HCT116 (cell line): ENCODE data around the gene FAM83D. TPM values are rescaled to one million over a fixed set of nuclear protein-coding genes. Genes with fewer than 3 reads are reported as not detected.

Source experiments
- ATAC-seq: fragments of 200-7000 bp; cut with Tn5 transposase; 2 replicates; pipeline ENCODE4 v1.9.1; 2020; ENCODE audit warnings: mild to moderate bottlenecking, moderate library complexity
- BruUV-seq: library from RNA; stranded (reverse); fragments of 400-500 nt; replicated peaks from 2 replicates; lab custom pipeline; 2021; lab: Mats Ljungman, UMichigan
- CTCF ChIA-PET: fragments of 300-600 bp; sonication (Branson Sonifier 250); formaldehyde crosslinking; loops from one replicate; lab custom pipeline; 2021; ENCODE audit warnings: antibody characterized with exemption; lab: Charles Lee
- POLR2A ChIA-PET: fragments of 300-600, 350-600 bp; sonication (Branson Sonifier 250); formaldehyde crosslinking; loops from one replicate; lab custom pipeline; 2021; ENCODE audit warnings: antibody characterized with exemption; lab: Charles Lee
- RAD21 ChIA-PET, 2 experiments: fragments of 300-600 bp; sonication (Branson Sonifier 250); formaldehyde crosslinking; loops; one replicate each; lab custom pipeline; 2023; ENCODE audit warnings: low total read pairs in 2 of 2; ENCODE audit not compliant: uncharacterized antibody in 2 of 2, unreplicated experiment in 2 of 2, low non-redundant PET in 1 of 2; lab: Charles Lee
- DNase-seq: peaks from one replicate; pipeline ENCODE4 v3.0.0-alpha.2; 2010; ENCODE audit warnings: low read depth, low spot score
- H2AFZ ChIP-seq: fragments of 200-600 bp; shearing (Covaris generic), sonication (generic); 2 replicates; pipeline ENCODE4 v1.6.1; 2017; ENCODE audit warnings: low read depth, mixed run types, mixed read lengths, antibody characterized with exemption, low read length; ENCODE audit not compliant: poor library complexity, severe bottlenecking
- H3K27ac ChIP-seq: 2 replicates; pipeline ENCODE4 v1.5.1; 2012; ENCODE audit warnings: low read depth, low read length
- H3K27me3 ChIP-seq: fragments of 200-600 bp; sonication (generic); 2 replicates; pipeline ENCODE4 v1.6.1; 2016; ENCODE audit warnings: mixed run types, low read length, mixed read lengths; ENCODE audit not compliant: insufficient read depth
- H3K36me3 ChIP-seq, 2 experiments: fragments of 200-500 bp in 1 of 2; fragments of 200-600 bp in 1 of 2; sonication (Bioruptor generic) in 1 of 2; sonication (generic) in 1 of 2; 2 replicates each; pipeline versions ENCODE4 v1.5.1 to v1.6.1; 2014 to 2016; ENCODE audit warnings: low read length in 2 of 2, inconsistent platforms in 1 of 2, mixed read lengths in 1 of 2, mixed run types in 1 of 2; ENCODE audit not compliant: insufficient read depth in 2 of 2, control insufficient read depth in 1 of 2
- H3K4me1 ChIP-seq, 2 experiments: fragments of 200-600 bp in 1 of 2; sonication (generic) in 1 of 2; 2 replicates each; pipeline versions ENCODE4 v1.5.1 to v1.6.1; 2012 to 2017; ENCODE audit warnings: low read length in 2 of 2, inconsistent platforms in 1 of 2, mild to moderate bottlenecking in 1 of 2, mixed read lengths in 1 of 2, mixed run types in 1 of 2, moderate library complexity in 1 of 2; ENCODE audit not compliant: insufficient read depth in 2 of 2, control insufficient read depth in 1 of 2
- H3K4me2 ChIP-seq: fragments of 200-600 bp; sonication (generic); 2 replicates; pipeline ENCODE4 v1.6.1; 2017; ENCODE audit warnings: mixed run types, low read length, mixed read lengths
- H3K4me3 ChIP-seq, 2 experiments: fragments of 200-600 bp in 1 of 2; sonication (generic) in 1 of 2; replicated peaks in 1 of 2; 2 replicates each; pipeline ENCODE4 v1.5.1; 2011 to 2016; ENCODE audit warnings: low read length in 2 of 2, control low read depth in 1 of 2, low read depth in 1 of 2, mild to moderate bottlenecking in 1 of 2, mixed read lengths in 1 of 2, mixed run types in 1 of 2
- H3K79me2 ChIP-seq: fragments of 200-600 bp; sonication (generic); 2 replicates; pipeline ENCODE4 v1.6.1; 2017; ENCODE audit warnings: mild to moderate bottlenecking, mixed run types, low read length, moderate library complexity, mixed read lengths; ENCODE audit not compliant: insufficient read depth
- H3K9ac ChIP-seq: fragments of 200-600 bp; sonication (generic); 2 replicates; pipeline ENCODE4 v1.6.1; 2016; ENCODE audit warnings: low read length, mixed read lengths
- H3K9me2 ChIP-seq: fragments of 200-600 bp; sonication (generic), shearing (Covaris generic); 2 replicates; pipeline ENCODE4 v1.6.1; 2017; ENCODE audit warnings: mixed run types, mild to moderate bottlenecking, moderate library complexity; ENCODE audit not compliant: insufficient read depth
- H3K9me3 ChIP-seq, 2 experiments: fragments of 200-500 bp in 1 of 2; fragments of 200-600 bp in 1 of 2; sonication (Bioruptor generic) in 1 of 2; sonication (generic) in 1 of 2; 2 replicates each; pipeline ENCODE4 v1.6.1; 2014 to 2017; ENCODE audit warnings: low read length in 2 of 2, mixed read lengths in 2 of 2, inconsistent platforms in 1 of 2, low read depth in 1 of 2, mild to moderate bottlenecking in 1 of 2, mixed run types in 1 of 2, moderate library complexity in 1 of 2; ENCODE audit not compliant: control insufficient read depth in 1 of 2, insufficient read depth in 1 of 2
- H4K20me1 ChIP-seq: fragments of 200-600 bp; sonication (generic), shearing (Covaris generic); 2 replicates; pipeline ENCODE4 v1.6.1; 2017; ENCODE audit warnings: mixed run types, mild to moderate bottlenecking, moderate library complexity; ENCODE audit not compliant: insufficient read depth
- EGR1 ChIP-seq: IDR thresholded peaks from 2 replicates; pipeline ENCODE4 v1.6.1; 2012; ENCODE audit warnings: low read depth
- ELF1 ChIP-seq: IDR thresholded peaks from 2 replicates; pipeline ENCODE4 v1.6.1; 2012; ENCODE audit warnings: low read depth, borderline replicate concordance
- JUND ChIP-seq: IDR thresholded peaks from 2 replicates; pipeline ENCODE4 v1.6.1; 2012
- POLR2A ChIP-seq: IDR thresholded peaks from 2 replicates; pipeline ENCODE4 v1.7.0; 2011; ENCODE audit warnings: borderline replicate concordance; ENCODE audit not compliant: insufficient read depth, insufficient read length; ENCODE audit errors: extremely low read depth
- POLR2AphosphoS5 ChIP-seq: IDR thresholded peaks from 2 replicates; pipeline ENCODE4 v1.6.1; 2011; ENCODE audit warnings: mild to moderate bottlenecking, low read depth, low read length, moderate library complexity
- ZNF274 ChIP-seq: fragments of 200-500 bp; sonication (Bioruptor generic); IDR thresholded peaks from 2 replicates; pipeline ENCODE4 v1.6.1; 2014; ENCODE audit warnings: mild to moderate bottlenecking, low read depth, low read length, inconsistent platforms
- intact Hi-C: fragments of 100-400 bp; cut with micrococcal nuclease; formaldehyde crosslinking; loops from 2 replicates; pipeline ENCODE4 v1.10.0; 2022
- total RNA-seq: library from RNA; stranded (reverse); gene quantifications from one replicate; pipeline ENCODE4 v1.2.1, GENCODE V29; 2021; ENCODE audit not compliant: unreplicated experiment
- TF ChIP-seq, protein P1 (sequence below): IDR thresholded peaks from 2 replicates; pipeline ENCODE4 v1.6.1; 2012

The FAM83D gene
- total RNA-seq, 1 experiment from 2014 or later, result 51.1 TPM

DNA sequence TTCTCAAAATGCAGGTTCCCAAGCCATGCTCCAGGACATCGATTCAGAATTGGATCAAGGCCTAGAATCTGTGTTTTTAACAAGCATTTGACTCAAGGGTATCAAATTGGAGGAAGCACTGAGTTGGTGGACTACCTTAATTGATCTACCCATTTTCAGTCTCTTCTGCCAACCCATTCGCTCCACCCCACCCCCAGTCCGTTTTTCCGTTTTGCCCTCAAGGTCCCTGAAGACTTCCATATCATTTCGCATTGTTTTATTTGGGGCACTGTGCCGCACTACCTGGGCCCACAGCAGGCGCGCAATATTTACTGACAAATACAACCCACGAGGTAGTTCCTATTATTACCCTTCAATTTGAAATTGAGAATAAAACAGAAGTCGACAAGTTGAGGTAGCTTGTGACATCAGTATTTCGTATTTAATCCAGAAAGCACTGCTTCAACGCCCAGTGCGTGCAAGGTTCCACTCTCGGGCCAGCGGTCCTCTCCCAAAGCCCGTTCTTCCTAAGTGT, 35.4 kb downstream of the FAM83D start:
- Histone ChIP-seq H3K27ac (peak overlapping the region; percentile 93), H4K20me1 (no peaks in the 10 kb centered on the region), H3K9me2 (no peaks in the 10 kb centered on the region), H3K4me3 (peak overlapping the region; percentile 78 to 97), H3K4me2 (peak overlapping the region; percentile 90), H3K9ac (peak overlapping the region; percentile 95), H3K79me2 (peaks cover 38% of the 10 kb centered on the region), H3K27me3 (no peaks in the 10 kb centered on the region), H3K9me3 (no peaks in the 10 kb centered on the region), H2AFZ (peak overlapping the region; percentile 72), H3K4me1 (peaks cover 7 to 21% of the 10 kb centered on the region in 2 experiments), H3K36me3 (no peaks in the 10 kb centered on the region)
- BruUV-seq, result TSS peak; percentile 92
- peak; percentile 1; the same call in 1 of the 2 replicates for ATAC-seq
- intact Hi-C loops, result loop anchor here (2.0 kb wide), 1 partner anchor 29 kb away; no protein-coding TSS in a partner anchor
- RAD21 ChIA-PET, result no interaction called here
- TF ChIP-seq ZNF274 (no peak), EGR1 (no peak), ELF1 (no peak), POLR2AphosphoS5 (no peak), POLR2A (no peak), JUND (no peak)
- TF ChIP-seq, protein P1, sequence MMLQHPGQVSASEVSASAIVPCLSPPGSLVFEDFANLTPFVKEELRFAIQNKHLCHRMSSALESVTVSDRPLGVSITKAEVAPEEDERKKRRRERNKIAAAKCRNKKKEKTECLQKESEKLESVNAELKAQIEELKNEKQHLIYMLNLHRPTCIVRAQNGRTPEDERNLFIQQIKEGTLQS, result no peak
- POLR2A ChIA-PET, result interaction anchor here (0.6 to 2.3 kb wide), 4 partner anchors 8 to 45 kb away, joined by 3 to 11 read pairs (median 4); partner anchors contain the start of gene FAM83D
- CTCF ChIA-PET, result interaction anchor here (0.6 to 1.0 kb wide), 3 partner anchors 8 to 35 kb away, joined by 3 to 4 read pairs (median 3); partner anchors contain the start of gene FAM83D
- DNase-seq, result no peak
